ENCODE measurements around the gene ABHD4. TPM values are rescaled to one million over a fixed set of nuclear protein-coding genes. Genes with fewer than 3 reads are reported as not detected.

ABHD4 gene
- total and polyA plus RNA-seq, 2 of the 4 experiments (the other 2 are of a cell fraction), result 5.0 to 22.0 TPM

DNA sequence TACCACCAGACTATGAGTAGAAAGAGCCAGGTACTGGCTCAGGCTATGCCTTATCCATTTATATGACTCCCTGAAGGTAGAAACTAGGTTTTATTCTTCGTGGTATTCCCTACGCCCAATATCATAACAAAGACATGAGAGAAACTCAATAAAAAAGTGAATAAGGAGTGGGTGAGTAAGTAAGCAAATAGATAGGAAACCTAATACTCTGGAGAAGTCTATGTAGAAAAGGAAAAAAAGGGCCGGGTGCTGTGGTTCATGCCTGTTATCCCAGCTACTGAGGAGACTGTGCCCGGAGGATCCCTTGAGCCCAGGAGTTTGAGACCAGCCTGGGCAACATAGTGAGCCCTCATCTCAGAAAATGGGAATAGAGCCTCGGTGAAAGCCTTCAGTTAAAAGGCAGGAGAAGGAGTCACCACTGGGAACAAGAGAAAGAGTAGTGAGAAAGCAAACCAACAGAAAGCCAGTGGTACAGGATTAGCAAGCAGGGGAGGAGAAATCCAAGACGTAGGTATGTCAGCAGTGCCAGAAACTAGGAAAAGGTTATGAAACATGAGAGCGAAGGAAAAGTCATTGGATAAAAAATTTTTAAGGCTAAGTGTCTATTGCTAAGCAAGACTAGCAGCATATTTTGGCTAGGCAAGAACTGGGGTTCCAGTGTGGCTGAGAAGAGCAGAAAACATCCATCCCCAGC lies 52.1 kb downstream of the ABHD4 start:
- intact Hi-C loops (cut with micrococcal nuclease) (loop anchor here (5.0 kb wide), 1 partner anchor 263 kb away; no protein-coding TSS in a partner anchor), dilution Hi-C loops (cut with HindIII; ENCODE audit: low sequenced_read_pairs, unreplicated experiment) (no loop called here), in situ Hi-C loops (cut with MboI; ENCODE audit: low sequenced_read_pairs) (loop anchor here (5.0 to 10.0 kb wide), 2 partner anchors 73 to 255 kb away; no protein-coding TSS in a partner anchor)
- Histone ChIP-seq H2AFZ (replicated peaks; ENCODE audit: low read length, poor library complexity) (no peak overlapping the region), H3K18ac (ENCODE audit: low read depth, low read length) (no peak overlapping the region), H2BK15ac (ENCODE audit: low read depth, low read length) (no peak overlapping the region), H3K9me3 (ENCODE audit: control insufficient read depth, insufficient read depth, low read length) (no peaks in the 10 kb centered on the region), H3K27ac (ENCODE audit: insufficient read depth, low read length) (no peak overlapping the region), H3K4ac (ENCODE audit: low read depth, low read length) (no peak overlapping the region), H3K14ac (replicated peaks; ENCODE audit: low read depth, low read length) (no peak overlapping the region), H3K9me1 (ENCODE audit: insufficient read depth, low read length) (no peaks in the 10 kb centered on the region), H3K56ac (ENCODE audit: extremely low read depth, insufficient read depth, low read length) (no peak overlapping the region), H3K9ac (ENCODE audit: low read depth, low read length) (no peak overlapping the region), H2BK120ac (ENCODE audit: low read depth, low read length) (no peak overlapping the region), H3K4me3 (ENCODE audit: insufficient read depth, low read depth, low read length) (no peak overlapping the region), H2BK5ac (ENCODE audit: low read depth, low read length, poor library complexity, severe bottlenecking) (no peak overlapping the region), H2BK20ac (ENCODE audit: low read depth, low read length) (no peak overlapping the region), H4K91ac (ENCODE audit: insufficient read depth, low read depth, low read length) (no peak overlapping the region), H2AK9ac (replicated peaks; ENCODE audit: low read depth, low read length, poor library complexity) (no peak overlapping the region), H4K5ac (ENCODE audit: low read depth, low read length) (no peak overlapping the region), H4K20me1 (ENCODE audit: insufficient read depth, low read length) (no peaks in the 10 kb centered on the region), H3K4me1 (ENCODE audit: control insufficient read depth, insufficient read depth, low read length) (peaks cover 2% of the 10 kb centered on the region; the same call in 1 of the 2 replicates), H3K4me2 (ENCODE audit: low read depth, low read length) (no peak overlapping the region), H4K8ac (ENCODE audit: low read depth in 2 of 2, low read length in 2 of 2) (no peak overlapping the region), H3K36me3 (ENCODE audit: control insufficient read depth, insufficient read depth, low read length) (no peaks in the 10 kb centered on the region), H3K27me3 (ENCODE audit: control insufficient read depth, insufficient read depth, low read length) (peaks cover 3% of the 10 kb centered on the region; the same call in 1 of the 2 replicates), H3K23ac (ENCODE audit: low read depth, low read length) (no peak overlapping the region), H3K79me1 (ENCODE audit: low read depth in 1 of 2, low read length in 2 of 2) (no peaks in the 10 kb centered on the region), H2AK5ac (ENCODE audit: low read depth, low read length) (no peak overlapping the region)
- ChIA-PET POLR2A (ENCODE audit: unreplicated experiment) (no interaction called here), CTCF (interaction anchor here (1.5 to 2.1 kb wide), 2 partner anchors 80 kb away, joined by 5 to 8 read pairs; no protein-coding TSS in a partner anchor)
- TF ChIP-seq CHD1 (IDR thresholded peaks at IDR 0.05; ENCODE audit: low read depth, low read length) (no peak), SMC3 (IDR thresholded peaks at IDR 0.05; ENCODE audit: low read depth, low read length) (no peak), BHLHE40 (IDR thresholded peaks at IDR 0.05; ENCODE audit: low read depth, low read length) (no peak), MAFK (IDR thresholded peaks at IDR 0.05; ENCODE audit: low read depth, low read length) (no peak), NFE2L2 (IDR thresholded peaks at IDR 0.05; ENCODE audit: low read depth, low read length) (no peak), RFX5 (IDR thresholded peaks at IDR 0.05; ENCODE audit: low read depth, low read length) (no peak), MXI1 (IDR thresholded peaks at IDR 0.05; ENCODE audit: borderline replicate concordance, low read depth, low read length) (no peak), RAD21 (IDR thresholded peaks at IDR 0.05; ENCODE audit: low read length) (no peak), CEBPB (IDR thresholded peaks at IDR 0.05; ENCODE audit: low read depth, low read length) (no peak)
- TF ChIP-seq, protein P1, sequence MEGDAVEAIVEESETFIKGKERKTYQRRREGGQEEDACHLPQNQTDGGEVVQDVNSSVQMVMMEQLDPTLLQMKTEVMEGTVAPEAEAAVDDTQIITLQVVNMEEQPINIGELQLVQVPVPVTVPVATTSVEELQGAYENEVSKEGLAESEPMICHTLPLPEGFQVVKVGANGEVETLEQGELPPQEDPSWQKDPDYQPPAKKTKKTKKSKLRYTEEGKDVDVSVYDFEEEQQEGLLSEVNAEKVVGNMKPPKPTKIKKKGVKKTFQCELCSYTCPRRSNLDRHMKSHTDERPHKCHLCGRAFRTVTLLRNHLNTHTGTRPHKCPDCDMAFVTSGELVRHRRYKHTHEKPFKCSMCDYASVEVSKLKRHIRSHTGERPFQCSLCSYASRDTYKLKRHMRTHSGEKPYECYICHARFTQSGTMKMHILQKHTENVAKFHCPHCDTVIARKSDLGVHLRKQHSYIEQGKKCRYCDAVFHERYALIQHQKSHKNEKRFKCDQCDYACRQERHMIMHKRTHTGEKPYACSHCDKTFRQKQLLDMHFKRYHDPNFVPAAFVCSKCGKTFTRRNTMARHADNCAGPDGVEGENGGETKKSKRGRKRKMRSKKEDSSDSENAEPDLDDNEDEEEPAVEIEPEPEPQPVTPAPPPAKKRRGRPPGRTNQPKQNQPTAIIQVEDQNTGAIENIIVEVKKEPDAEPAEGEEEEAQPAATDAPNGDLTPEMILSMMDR (conservative IDR thresholded peaks at IDR 0.05; ENCODE audit: low read depth, low read length), result no peak
- WGBS, 2 experiments (ENCODE audit: extremely low coverage in 2 of 2, insufficient read length in 1 of 2), result 82% methylated on average over 4 of the region's 7 CpGs; no CpG with 5 or more reads in 1 of the 2 experiments
- ATAC-seq (ENCODE audit: low read depth) (no peak), DNase-seq (no peak)
- no TSS peak for BruUV-seq (replicated peaks)
